Right ventricle myocardium inferior (tissue), 1 donor: ENCODE measurements around the gene PEX11G. TPM values are rescaled to one million over a fixed set of nuclear protein-coding genes. Genes with fewer than 3 reads are reported as not detected.

Experiments
- ATAC-seq: fragments of 200-7000 bp; cut with Tn5 transposase; one replicate; pipeline ENCODE4 v1.9.1; 2020; ENCODE audit warnings: mild to moderate bottlenecking, moderate library complexity
- DNase-seq: peaks from one replicate; pipeline ENCODE4 v3.0.0; 2021; ENCODE audit errors: missing footprints
- intact Hi-C: fragments of 100-400 bp; cut with DNase I; formaldehyde crosslinking; loops from one replicate; pipeline ENCODE4 v1.11.0; 2022
- total RNA-seq: library from RNA; stranded (reverse); fragmentation: NEBNext Ultra II Directional; extraction: Animal tissue kit (Norgen Biotek cat#: 25700); gene quantifications from one replicate; pipeline ENCODE4 v1.2.1, GENCODE V29; 2021
- donor health status: DM: no; HTN: yes; CAD: no; lungs with severe emphysema.

The PEX11G gene
- total RNA-seq, 1 donor from 2014 or later: 1.2 TPM

DNA sequence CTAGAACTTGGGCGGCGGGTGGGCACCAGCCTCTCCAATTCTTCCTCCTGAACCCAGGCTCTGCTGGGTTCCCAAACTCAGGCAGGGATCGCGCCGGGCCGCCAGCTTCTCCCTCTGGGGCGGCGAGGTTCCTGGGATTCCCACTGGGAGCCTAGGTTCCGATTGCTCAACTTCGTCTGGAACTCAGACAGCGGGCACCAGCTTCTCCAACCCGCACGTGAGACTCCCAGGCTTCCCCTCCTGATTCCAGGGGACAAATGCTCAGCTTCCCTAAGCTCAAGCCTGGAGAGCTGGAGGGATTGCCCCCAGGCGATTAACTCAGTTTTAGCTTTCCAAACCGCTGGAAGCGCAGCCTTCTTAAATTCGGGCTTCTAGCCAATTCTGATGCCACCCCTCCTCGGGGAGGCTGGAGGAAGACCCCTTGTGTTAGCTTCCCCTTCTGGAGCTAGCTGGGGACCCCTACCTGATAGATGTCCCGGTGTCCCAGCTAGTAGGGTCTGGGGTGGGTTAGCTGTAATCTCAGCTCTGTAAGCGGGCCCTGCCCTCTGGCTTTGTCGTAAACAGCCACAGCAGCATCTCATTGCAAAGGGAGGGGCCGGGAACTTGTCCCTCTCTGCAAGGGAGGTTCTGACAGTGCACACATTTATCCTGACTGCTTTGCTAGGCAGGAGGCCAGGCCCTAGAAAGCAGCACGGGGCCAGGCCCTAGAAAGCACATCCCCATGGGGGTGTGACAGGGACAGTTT is 34.3 kb upstream of the PEX11G start:
- intact Hi-C loops: no loop called here
- ATAC-seq (no peak), DNase-seq (no peak)

DNA sequence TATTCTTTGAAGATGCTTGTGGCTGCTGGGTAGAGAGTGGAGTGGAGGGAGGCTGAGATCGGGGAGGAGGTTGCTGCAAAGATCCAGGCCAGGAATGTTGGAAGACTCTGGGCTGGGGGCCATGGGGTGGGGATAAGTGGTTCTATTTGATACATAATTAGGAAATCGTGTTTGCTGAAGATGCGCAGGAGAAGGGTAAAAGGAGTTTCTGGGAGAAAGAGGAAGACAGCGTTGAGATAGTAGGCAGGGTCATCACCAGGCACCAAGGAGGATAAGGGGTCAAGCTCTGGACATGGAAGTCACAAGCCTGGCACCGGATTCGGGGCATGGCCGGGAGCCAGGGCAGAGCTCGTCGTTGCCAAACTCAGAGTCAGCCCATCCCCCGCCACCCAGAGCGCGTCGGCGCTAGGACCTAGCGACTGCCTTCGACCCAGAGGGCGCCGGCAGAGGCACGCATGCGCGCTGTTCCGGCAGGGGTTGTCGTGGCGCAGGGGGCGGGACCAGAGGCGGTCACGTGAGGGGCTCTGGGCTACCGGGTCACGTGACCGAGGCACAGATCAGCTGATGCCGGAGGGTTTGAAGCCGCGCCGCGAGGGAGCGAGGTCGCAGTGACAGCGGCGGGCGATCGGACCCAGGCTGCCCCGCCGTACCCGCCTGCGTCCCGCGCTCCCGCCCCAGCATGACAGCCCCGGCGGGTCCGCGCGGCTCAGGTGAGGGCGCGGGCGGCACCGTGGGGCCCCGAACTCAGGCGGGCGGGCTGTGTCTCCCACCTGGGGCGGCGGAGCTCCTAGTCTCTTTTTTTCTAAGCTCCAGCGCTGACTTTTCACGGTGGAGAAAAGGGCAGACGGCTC is 33.5 kb upstream of the PEX11G start, which contains the start of gene MCOLN1:
TSS of gene MCOLN1 (plus strand) at position 553 of the 851 bp plus-strand sequence. CDS start at position 680, 127 bp downstream.
- intact Hi-C loops: no loop called here
- DNase-seq (peak; percentile 100), ATAC-seq (peak; percentile 95)

DNA sequence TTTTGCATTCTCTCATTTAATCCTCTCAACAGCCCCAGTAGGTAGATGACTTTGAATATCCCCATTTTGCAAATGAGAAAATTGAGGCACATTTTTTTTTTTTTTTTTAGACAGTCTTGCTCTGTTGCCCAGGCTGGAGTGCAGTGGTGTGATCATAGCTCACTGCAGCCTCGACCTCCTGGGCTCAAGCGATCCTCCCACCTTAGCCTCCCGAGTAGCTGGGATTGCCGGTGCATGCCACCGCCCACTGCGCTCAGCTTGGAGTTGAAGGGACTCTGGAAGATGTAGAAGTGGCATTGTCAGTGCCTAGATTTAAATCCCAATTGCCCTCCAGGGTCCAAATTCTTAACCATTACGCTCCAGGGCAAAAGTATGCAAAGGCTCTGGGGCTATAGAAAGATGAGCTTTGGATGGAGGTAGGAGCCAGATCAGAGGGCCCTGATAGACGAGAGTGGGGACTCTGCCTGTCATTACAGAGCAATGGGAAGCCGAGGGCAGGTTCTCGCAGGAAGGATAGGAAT is 32.8 kb upstream of the PEX11G start:
- intact Hi-C loops: no loop called here
- no peak for ATAC-seq
- DNase-seq: no peak

DNA sequence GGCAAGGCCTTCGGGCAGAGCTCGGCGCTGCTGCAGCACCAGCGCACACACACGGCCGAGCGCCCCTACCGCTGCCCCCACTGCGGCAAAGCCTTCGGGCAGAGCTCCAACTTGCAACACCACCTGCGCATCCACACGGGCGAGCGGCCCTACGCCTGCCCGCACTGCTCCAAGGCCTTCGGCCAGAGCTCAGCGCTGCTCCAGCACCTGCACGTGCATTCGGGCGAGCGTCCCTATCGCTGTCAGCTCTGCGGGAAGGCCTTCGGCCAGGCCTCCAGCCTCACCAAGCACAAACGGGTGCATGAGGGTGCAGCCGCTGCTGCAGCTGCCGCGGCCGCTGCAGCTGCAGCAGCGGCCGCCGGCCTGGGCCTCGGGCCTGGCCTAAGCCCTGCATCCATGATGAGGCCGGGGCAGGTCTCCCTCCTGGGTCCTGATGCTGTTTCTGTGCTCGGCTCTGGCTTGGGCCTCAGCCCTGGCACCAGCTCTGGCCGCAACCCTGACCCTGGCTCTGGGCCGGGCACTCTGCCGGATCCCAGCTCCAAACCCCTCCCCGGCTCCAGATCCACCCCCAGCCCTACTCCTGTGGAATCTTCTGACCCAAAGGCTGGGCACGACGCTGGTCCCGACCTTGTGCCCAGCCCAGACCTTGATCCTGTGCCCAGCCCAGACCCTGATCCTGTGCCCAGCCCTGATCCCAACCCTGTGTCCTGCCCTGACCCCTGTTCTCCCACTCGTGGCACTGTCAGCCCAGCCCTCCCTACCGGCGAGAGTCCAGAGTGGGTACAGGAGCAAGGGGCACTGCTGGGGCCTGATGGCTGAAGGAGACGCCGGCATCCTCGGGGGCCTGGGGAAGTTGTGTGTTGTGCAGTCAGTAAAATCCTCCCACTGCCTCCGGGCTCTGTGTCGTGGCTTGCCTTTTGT is 31.6 kb upstream of the PEX11G start:
- no peak for ATAC-seq
- intact Hi-C loops: no loop called here
- DNase-seq: peak; percentile 68

DNA sequence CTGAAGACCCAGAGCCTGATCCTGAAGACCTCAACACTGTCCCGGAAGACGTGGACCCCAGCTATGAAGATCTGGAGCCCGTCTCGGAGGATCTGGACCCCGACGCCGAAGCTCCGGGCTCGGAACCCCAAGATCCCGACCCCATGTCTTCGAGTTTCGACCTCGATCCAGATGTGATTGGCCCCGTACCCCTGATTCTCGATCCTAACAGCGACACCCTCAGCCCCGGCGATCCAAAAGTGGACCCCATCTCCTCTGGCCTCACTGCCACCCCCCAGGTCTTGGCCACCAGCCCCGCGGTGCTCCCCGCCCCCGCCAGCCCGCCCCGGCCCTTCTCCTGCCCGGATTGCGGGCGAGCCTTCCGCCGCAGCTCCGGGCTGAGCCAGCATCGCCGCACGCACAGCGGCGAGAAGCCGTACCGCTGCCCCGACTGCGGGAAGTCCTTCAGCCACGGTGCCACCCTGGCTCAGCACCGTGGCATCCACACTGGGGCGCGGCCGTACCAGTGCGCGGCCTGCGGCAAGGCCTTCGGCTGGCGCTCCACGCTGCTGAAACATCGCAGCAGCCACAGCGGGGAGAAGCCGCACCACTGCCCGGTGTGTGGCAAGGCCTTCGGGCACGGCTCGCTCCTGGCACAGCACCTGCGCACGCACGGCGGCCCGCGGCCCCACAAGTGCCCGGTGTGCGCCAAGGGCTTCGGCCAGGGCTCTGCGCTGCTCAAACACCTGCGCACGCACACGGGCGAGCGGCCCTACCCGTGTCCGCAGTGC is 30.7 kb upstream of the PEX11G start:
- no peak for ATAC-seq
- intact Hi-C loops: loop anchor here (5.0 kb wide), 1 partner anchor 122 kb away; no protein-coding TSS in a partner anchor

DNA sequence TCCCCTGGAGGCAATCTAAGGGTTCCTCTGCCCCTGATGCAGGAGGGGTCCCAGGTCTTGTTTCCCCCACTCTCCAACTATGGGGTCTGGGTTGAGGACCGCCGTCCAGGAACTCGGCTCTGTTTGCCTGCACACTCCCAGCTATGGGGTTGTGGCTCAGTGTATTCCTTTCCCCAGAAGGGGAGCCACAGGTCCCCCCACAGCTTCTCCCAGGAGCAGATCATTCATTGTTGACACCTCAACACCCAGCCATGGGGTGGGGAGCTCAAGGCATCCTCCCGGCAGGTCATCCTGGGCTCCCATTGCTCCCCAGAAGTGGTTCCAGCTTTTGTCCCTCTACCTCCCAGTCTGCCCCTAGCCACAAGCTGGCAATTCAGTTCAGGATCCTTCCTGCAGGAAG is 28.0 kb upstream of the PEX11G start:
- DNase-seq (no peak), ATAC-seq (no peak)
- intact Hi-C loops: loop anchor here (5.0 kb wide), 1 partner anchor 120 kb away; no protein-coding TSS in a partner anchor

More for the DNA sequence above, 30.7 kb upstream of the PEX11G start:
- DNase-seq: no peak

DNA sequence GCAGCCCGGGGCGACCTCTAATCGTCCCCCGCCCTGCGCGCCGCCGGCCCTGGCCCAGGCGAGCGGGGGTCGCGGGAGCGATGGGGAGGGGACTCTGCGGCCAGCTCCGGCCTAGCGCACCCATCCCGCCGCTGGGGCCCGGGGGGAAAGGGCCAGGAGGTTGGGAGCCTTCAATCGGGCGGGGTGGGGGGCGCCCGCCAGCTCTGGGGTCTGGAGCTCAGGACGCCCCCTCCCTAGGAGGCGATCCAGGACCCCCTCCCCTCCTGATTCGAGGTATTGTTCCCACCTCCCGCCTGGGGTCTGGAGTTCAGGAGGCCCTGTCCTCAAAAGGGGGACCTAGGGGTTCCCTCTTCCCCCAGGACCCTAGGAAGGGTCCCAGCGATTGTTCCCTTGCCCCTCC is 27.5 kb upstream of the PEX11G start:
- no peak for DNase-seq
- no peak for ATAC-seq
- intact Hi-C loops: loop anchor here (5.0 kb wide), 1 partner anchor 119 kb away; no protein-coding TSS in a partner anchor

DNA sequence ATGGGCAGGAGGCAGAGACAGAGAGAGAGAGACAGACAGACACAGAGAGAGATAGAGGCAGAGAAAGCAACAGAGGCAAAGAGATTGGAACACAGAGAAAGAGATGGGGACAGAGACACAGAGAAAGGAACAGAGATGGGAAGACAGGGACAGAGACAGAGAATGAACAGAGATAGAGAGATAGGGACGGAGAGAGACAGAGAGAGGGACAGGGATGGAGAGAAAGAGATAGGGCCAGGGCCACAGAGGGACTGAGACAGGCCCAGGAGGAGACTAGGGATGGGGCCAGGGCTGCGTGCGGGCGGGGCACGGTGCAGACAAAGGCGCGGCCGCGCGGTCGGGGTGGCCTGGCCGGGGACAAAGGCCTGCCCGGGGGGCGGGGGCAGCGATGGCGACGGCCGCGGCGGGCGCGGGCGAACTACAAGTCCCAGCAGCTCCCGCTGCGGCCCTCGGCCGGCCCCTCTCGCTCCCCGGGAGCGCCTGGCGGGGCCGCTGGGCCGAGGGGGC is 26.9 kb upstream of the PEX11G start, which contains the start of gene ZNF358:
TSS of gene ZNF358 (plus strand) at position 459 of the 507 bp plus-strand sequence. CDS start 3,140 bp downstream, outside the sequence.
- ATAC-seq (peak; percentile 85), DNase-seq (peak; percentile 89)
- intact Hi-C loops: loop anchor here (5.0 kb wide), 1 partner anchor 118 kb away; no protein-coding TSS in a partner anchor

DNA sequence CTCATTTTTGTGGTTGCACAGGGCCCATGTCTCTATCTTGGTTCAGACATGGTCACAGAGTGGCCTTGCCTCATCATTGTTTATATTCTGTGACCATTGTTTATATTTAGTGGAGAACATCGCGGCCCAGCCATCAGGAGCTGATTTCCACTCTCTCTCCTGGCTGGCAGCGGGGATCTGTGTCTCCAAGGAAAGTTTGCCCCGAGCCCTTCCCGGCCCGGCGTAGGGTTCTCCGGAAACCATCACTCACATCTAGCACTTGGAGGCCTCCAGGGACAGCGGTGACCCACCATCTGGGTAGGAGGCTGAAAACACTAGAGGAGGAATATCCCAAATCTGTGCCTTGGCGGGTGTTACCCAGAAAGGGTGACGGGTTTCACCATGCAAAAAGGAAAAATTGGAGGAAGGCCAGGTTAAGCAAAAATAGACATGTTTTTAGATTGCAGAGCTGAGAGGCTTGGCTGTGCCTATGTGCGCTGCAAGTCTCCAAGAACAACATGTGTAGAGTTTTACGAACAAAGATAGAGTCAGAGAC is 26.3 kb upstream of the PEX11G start:
- ATAC-seq: peak; percentile 56
- intact Hi-C loops: loop anchor here (5.0 kb wide), 1 partner anchor 118 kb away; no protein-coding TSS in a partner anchor
- peak; percentile 74 for DNase-seq

DNA sequence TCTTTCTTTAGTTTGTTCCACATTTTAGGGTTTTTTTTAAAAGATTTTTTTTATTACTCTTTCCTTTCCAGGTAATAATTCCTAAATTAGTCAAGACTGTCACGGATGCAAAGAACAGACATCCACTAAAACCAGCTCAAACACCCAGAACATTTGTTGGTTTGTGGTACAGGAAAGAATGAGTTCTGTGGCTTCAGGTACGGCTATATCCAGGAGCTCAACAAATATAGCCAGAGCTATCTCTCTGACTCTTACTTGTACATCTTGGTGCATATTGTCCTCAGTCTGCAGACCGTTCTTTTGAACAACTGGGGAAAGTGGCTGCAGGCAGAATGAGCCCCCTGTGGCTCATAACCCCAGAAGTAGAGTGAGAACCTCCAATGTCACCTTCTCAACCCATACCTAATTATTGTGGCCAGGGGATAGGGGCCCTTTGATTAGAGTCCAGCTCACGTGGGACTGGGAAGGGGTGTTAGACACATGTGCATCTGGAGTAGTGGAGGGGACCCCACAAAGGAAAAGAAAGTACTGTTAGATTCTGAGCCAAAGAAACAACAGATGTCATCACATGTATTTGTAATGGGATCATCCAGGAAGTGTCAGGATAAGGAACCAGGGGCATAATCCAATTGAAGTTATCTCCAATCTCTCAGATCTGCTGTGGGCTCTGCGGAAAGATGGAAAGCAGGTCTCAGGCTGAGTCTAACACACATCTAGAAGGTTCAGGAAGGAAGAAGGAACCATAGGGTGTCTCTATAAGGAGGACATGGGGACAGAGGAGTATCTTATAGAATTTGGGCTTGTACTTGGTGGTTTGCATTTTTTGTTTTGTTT is 25.2 kb upstream of the PEX11G start:
- ATAC-seq (no peak), DNase-seq (no peak)
- intact Hi-C loops: no loop called here

DNA sequence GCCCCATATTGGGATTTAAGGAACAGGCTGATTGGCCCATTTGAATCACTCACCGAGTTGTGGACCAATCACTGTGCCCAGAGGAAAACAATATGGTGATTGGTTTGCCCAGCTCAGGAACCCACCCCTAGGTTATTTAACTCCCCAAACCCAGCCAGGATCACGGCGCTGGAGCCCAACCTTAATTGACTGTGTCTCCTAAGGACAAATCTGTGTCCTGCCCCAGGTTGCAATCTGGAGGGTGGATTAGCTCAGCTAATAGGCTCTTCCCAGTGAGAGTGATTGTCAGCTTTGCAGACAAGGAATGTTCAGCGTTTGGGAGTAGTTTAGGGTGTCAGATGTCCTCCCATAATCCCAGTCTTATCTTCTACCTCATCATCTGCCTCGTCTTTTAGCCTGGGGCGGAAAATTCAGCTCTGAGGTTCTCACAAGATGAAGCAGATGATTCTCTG is 23.6 kb upstream of the PEX11G start:
- ATAC-seq (no peak), DNase-seq (no peak)
- intact Hi-C loops: no loop called here

DNA sequence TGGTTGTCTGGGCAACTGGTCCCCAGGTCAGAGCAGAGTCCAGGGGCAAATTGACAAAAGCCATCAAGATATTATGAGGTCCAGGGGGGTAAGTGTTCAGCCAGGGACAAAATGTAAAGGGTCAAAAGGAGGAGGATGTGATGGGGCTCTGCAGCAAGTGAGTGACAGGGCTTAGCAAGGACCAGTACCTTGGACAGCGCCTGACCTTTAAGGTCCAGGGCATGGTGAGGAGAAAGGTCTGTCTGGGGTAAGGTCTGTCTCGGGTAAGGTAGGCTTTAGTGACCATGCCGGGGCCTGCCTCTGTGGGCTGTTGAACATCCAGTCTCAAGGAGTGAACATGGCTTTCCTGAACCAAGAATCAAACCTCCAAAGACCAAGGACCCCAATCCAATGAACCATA is 20.8 kb upstream of the PEX11G start:
- ATAC-seq: no peak
- intact Hi-C loops: no loop called here
- no peak for DNase-seq

DNA sequence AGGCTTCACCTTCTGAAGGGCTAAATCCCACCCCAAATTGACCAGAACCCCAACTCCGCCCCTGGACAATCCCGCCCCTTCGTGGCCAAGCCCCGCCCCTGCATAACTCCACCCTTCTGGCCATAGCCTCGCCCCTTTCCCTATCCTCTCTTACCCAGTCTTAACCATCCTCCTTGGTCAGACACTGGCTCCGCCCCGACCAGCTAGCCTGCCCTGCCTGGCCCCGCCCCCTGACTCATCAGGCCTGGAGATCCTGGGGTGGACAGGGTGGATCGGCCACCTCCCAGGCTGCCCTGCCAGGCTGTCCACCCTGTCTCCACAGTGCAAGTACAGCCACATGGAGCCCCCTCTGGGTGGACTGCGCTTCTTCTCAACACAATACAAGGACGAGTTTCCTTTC is 19.0 kb upstream of the PEX11G start:
- ATAC-seq (no peak), DNase-seq (peak; percentile 86)
- intact Hi-C loops: no loop called here

DNA sequence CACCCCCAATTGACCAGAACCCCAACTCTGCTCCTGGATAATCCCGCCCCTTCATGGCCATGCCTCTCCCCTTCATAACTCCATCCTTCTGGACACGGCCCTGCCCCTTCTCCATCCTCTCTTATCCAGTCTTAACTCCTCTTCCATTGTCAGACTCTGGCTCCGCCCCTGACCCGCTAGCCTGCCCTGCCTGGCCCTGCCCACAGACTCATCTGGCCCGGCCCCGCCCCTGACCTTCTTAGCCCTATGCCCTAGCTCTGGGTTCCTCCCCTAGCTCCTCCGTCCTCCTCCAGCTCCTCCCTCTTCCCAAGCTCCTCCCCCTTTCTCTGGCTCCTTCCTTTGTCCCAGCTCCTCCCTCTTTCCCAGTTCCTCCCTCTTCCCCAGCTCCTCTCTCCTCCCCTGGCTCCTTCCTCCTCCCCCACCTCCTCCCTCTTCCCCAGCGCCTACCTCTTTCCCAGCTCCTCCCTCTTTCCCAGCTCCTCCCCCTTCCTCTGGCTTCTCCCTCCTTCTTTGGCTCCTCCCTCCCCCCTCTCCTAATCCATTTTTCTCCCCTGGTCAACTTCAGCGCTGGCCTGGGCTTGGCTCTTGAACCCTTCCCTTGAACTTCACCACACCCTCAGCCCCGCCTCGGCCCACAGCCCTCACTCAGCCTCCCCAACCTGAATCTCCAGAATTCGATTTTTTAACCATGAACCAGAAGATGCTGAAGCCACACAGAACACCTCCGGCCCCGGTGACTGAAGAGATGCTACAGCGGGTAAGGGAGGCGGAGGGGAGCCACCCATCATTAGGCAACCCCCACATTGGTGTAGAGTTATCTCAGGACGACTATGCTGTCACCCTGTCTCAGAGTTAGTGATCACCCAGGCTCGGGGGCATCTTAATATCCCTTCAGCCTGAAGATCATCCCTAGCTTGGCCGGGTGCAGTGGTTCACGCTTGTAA is 17.8 kb upstream of the PEX11G start:
- DNase-seq (peak; percentile 92), ATAC-seq (peak; percentile 87)

More for the DNA sequence above, 17.8 kb upstream of the PEX11G start:
- intact Hi-C loops: no loop called here
